Activated CD8-positive, alpha-beta T cell treated with anti-CD3 and anti-CD28 coated beads, Interleukin-2, amount 10 ng/mL, durations not matched to agents 7 days and 5 days (primary cell): Measurements from ENCODE around the gene CENPVL1. TPM values are rescaled to one million over a fixed set of nuclear protein-coding genes. Genes with fewer than 3 reads are reported as not detected.
"Not testable (repeated sequence)": the region's sequence is repeated elsewhere in the genome, so short reads cannot be mapped to it uniquely, and the experiment has no call there.

Source experiments
- ATAC-seq: fragments of 150-1000 bp; cut with Tn5 transposase; one replicate; pipeline ENCODE4 v1.10.0; 2021; ENCODE audit warnings: moderate library complexity
- CTCF ChIA-PET: fragments of 350-600 bp; sonication (Branson Sonifier 250); formaldehyde crosslinking; loops from one replicate; lab custom pipeline; 2021; ENCODE audit warnings: antibody characterized with exemption; lab: Charles Lee
- POLR2A ChIA-PET: fragments of 350-600 bp; sonication (Branson Sonifier 250); formaldehyde crosslinking; loops from one replicate; lab custom pipeline; 2021; ENCODE audit warnings: antibody characterized with exemption; lab: Charles Lee
- DNase-seq: peaks from one replicate; pipeline ENCODE4 v3.0.0-alpha.2; 2020
- H3K27ac Mint-ChIP-seq: one replicate; pipeline ENCODE4 v1.8.0; 2021; ENCODE audit warnings: mild to moderate bottlenecking, mixed read lengths
- H3K27me3 Mint-ChIP-seq: one replicate; pipeline ENCODE4 v1.8.0; 2021; ENCODE audit warnings: low read depth, mixed read lengths
- H3K36me3 Mint-ChIP-seq: one replicate; pipeline ENCODE4 v1.8.0; 2021; ENCODE audit warnings: low read depth, mixed read lengths
- H3K4me1 Mint-ChIP-seq: one replicate; pipeline ENCODE4 v1.8.0; 2021; ENCODE audit warnings: low read depth, mixed read lengths
- H3K4me3 Mint-ChIP-seq: one replicate; pipeline ENCODE4 v1.8.0; 2021; ENCODE audit warnings: mild to moderate bottlenecking, mixed read lengths
- H3K9me3 Mint-ChIP-seq: one replicate; pipeline ENCODE4 v1.8.0; 2022; ENCODE audit warnings: mixed read lengths; ENCODE audit not compliant: insufficient read depth
- total RNA-seq, 2 experiments: library from RNA; stranded (reverse); gene quantifications; one replicate each; pipeline ENCODE4 v1.2.3, GENCODE V29; 2021

CENPVL1 gene
- total RNA-seq: not detected

- POLR2A ChIA-PET, H3K4me1 Mint-ChIP-seq, DNase-seq, H3K27ac Mint-ChIP-seq, H3K9me3 Mint-ChIP-seq, H3K27me3 Mint-ChIP-seq, H3K36me3 Mint-ChIP-seq, H3K4me3 Mint-ChIP-seq, CTCF ChIA-PET: not testable (repeated sequence)
- ATAC-seq: peak; percentile 33
These were observed at the start of gene CENPVL1 for GRCh38 chrX:51710277-51711164. Gene CENPVL1, plus strand, starts transcription at chrX:51710512. Its CDS starts 0 bp downstream, at chrX:51710512.

GRCh38 chrX:51665981-51666380 is 44.3 kb upstream of the CENPVL1 start:
- ATAC-seq (no peak), DNase-seq (no peak)
- H3K27me3 Mint-ChIP-seq: peaks cover 8% of the 10 kb centered on the region
- H3K27ac Mint-ChIP-seq: no peak overlapping the region
- H3K4me1 Mint-ChIP-seq: no peaks in the 10 kb centered on the region
- ChIA-PET POLR2A (no interaction called here), CTCF (no interaction called here)
- H3K9me3 Mint-ChIP-seq: no peaks in the 10 kb centered on the region
- no peak overlapping the region for H3K4me3 Mint-ChIP-seq
- H3K36me3 Mint-ChIP-seq: no peaks in the 10 kb centered on the region

GRCh38 chrX:51679689-51680433 is 30.5 kb upstream of the CENPVL1 start:
- H3K4me1 Mint-ChIP-seq, H3K4me3 Mint-ChIP-seq, POLR2A ChIA-PET, H3K9me3 Mint-ChIP-seq, H3K27me3 Mint-ChIP-seq, H3K27ac Mint-ChIP-seq, CTCF ChIA-PET, DNase-seq, ATAC-seq, H3K36me3 Mint-ChIP-seq: not testable (repeated sequence)

GRCh38 chrX:51681808-51682719 is 28.2 kb upstream of the CENPVL1 start:
- H3K9me3 Mint-ChIP-seq, H3K27ac Mint-ChIP-seq, H3K36me3 Mint-ChIP-seq, DNase-seq, POLR2A ChIA-PET, CTCF ChIA-PET, H3K4me1 Mint-ChIP-seq, H3K27me3 Mint-ChIP-seq, H3K4me3 Mint-ChIP-seq: not testable (repeated sequence)
- ATAC-seq: peak; percentile 42

- H3K27ac Mint-ChIP-seq, H3K27me3 Mint-ChIP-seq, H3K4me1 Mint-ChIP-seq, H3K9me3 Mint-ChIP-seq, POLR2A ChIA-PET, H3K4me3 Mint-ChIP-seq, CTCF ChIA-PET, DNase-seq, H3K36me3 Mint-ChIP-seq, ATAC-seq: not testable (repeated sequence)
These were observed 27.6 kb upstream of the CENPVL1 start, which contains the start of gene CENPVL2 for GRCh38 chrX:51682720-51683062. Gene CENPVL2, minus strand, starts transcription at chrX:51682831. Its CDS starts 0 bp downstream, at chrX:51682831.

GRCh38 chrX:51694254-51694653 is 16.1 kb upstream of the CENPVL1 start:
- no peak for ATAC-seq
- ChIA-PET CTCF (no interaction called here), POLR2A (no interaction called here)
- H3K4me3 Mint-ChIP-seq: no peak overlapping the region
- H3K9me3 Mint-ChIP-seq: no peaks in the 10 kb centered on the region
- no peaks in the 10 kb centered on the region for H3K36me3 Mint-ChIP-seq
- peaks cover 2% of the 10 kb centered on the region for H3K27me3 Mint-ChIP-seq
- no peak overlapping the region for H3K27ac Mint-ChIP-seq
- no peak for DNase-seq
- H3K4me1 Mint-ChIP-seq: no peaks in the 10 kb centered on the region

- H3K9me3 Mint-ChIP-seq: no peaks in the 10 kb centered on the region
- no peaks in the 10 kb centered on the region for H3K4me1 Mint-ChIP-seq
- no peaks in the 10 kb centered on the region for H3K36me3 Mint-ChIP-seq
- POLR2A ChIA-PET: no interaction called here
- no peak overlapping the region for H3K4me3 Mint-ChIP-seq
- H3K27me3 Mint-ChIP-seq: peaks cover 2% of the 10 kb centered on the region
- ATAC-seq (no peak), DNase-seq (no peak)
- no peak overlapping the region for H3K27ac Mint-ChIP-seq
- CTCF ChIA-PET: no interaction called here
These were observed 12.9 kb upstream of the CENPVL1 start for GRCh38 chrX:51697397-51697796.

GRCh38 chrX:51712943-51713647 is 2.8 kb downstream of the CENPVL1 start:
- H3K36me3 Mint-ChIP-seq, DNase-seq, H3K4me1 Mint-ChIP-seq, H3K9me3 Mint-ChIP-seq, H3K27me3 Mint-ChIP-seq, POLR2A ChIA-PET, ATAC-seq, CTCF ChIA-PET, H3K4me3 Mint-ChIP-seq, H3K27ac Mint-ChIP-seq: not testable (repeated sequence)

GRCh38 chrX:51728202-51728601 is 17.9 kb downstream of the CENPVL1 start:
- Mint-ChIP-seq H3K9me3 (no peaks in the 10 kb centered on the region), H3K4me3 (no peak overlapping the region), H3K27ac (no peak overlapping the region), H3K4me1 (no peaks in the 10 kb centered on the region), H3K27me3 (no peaks in the 10 kb centered on the region), H3K36me3 (no peaks in the 10 kb centered on the region)
- DNase-seq: no peak
- ChIA-PET POLR2A (no interaction called here), CTCF (no interaction called here)
- ATAC-seq: no peak

- no peak overlapping the region for H3K4me3 Mint-ChIP-seq
- CTCF ChIA-PET: no interaction called here
- no peak overlapping the region for H3K27ac Mint-ChIP-seq
- H3K36me3 Mint-ChIP-seq: no peaks in the 10 kb centered on the region
- H3K27me3 Mint-ChIP-seq: peaks cover 12% of the 10 kb centered on the region
- DNase-seq (no peak), ATAC-seq (no peak)
- H3K4me1 Mint-ChIP-seq: no peaks in the 10 kb centered on the region
- POLR2A ChIA-PET: no interaction called here
- H3K9me3 Mint-ChIP-seq: no peaks in the 10 kb centered on the region
These were observed 26.8 kb downstream of the CENPVL1 start for GRCh38 chrX:51737091-51737490.

- no peak overlapping the region for H3K27ac Mint-ChIP-seq
- no peak overlapping the region for H3K4me3 Mint-ChIP-seq
- ChIA-PET CTCF (no interaction called here), POLR2A (no interaction called here)
- no peaks in the 10 kb centered on the region for H3K27me3 Mint-ChIP-seq
- no peak for DNase-seq
- peaks cover 6% of the 10 kb centered on the region for H3K9me3 Mint-ChIP-seq
- H3K4me1 Mint-ChIP-seq: peaks cover 23% of the 10 kb centered on the region
- ATAC-seq: no peak
- H3K36me3 Mint-ChIP-seq: peaks cover 31% of the 10 kb centered on the region
These were observed 32.3 kb downstream of the CENPVL1 start for GRCh38 chrX:51742586-51742985.
